ENCODE results near the gene ZNF518A. TPM values are rescaled to one million over a fixed set of nuclear protein-coding genes. Genes with fewer than 3 reads are reported as not detected.

Gene ZNF518A
- total RNA-seq, 1 experiment from 2014 or later = 11.4 TPM

GRCh38 chr10:96082748-96083147 is 47.3 kb upstream of the ZNF518A start:
- POLR2A ChIA-PET (ENCODE audit: unreplicated experiment) = no interaction called here

GRCh38 chr10:96089116-96089515 is 41.0 kb upstream of the ZNF518A start:
- no peaks in the 10 kb centered on the region for H3K4me1 ChIP-seq (replicated peaks; ENCODE audit: insufficient read depth)
- peak overlapping the region; percentile 87 for H3K27ac ChIP-seq
- intact Hi-C loops (cut with micrococcal nuclease; ENCODE audit: unreplicated experiment) = no loop called here
- H2AFZ ChIP-seq = peak overlapping the region; percentile 100
- ChIA-PET POLR2A (ENCODE audit: unreplicated experiment) (interaction anchor here (0.5 to 0.8 kb wide), 3 partner anchors 37 to 1728 kb away, joined by 6 to 16 read pairs (median 14); partner anchors contain the start of gene ZNF518A), CTCF (interaction anchor here (1.0 kb wide), 1 partner anchor 141 kb away, joined by 3 read pairs; no protein-coding TSS in a partner anchor)
- peak overlapping the region; percentile 89 for H3K4me2 ChIP-seq
- H3K27me3 ChIP-seq (ENCODE audit: insufficient read depth, low read depth) = 0 out of 2 replicates have a peak, but pooled peaks cover 11% of the 10 kb centered on the region
- H3F3A ChIP-seq (ENCODE audit: insufficient read depth, low read depth) = peaks cover 3% of the 10 kb centered on the region; the same call in 1 of the 2 replicates
- DNase-seq = no peak
- TF ChIP-seq EZH2 (IDR thresholded peaks at IDR 0.05; ENCODE audit: low read depth) = no peak
- TF ChIP-seq CTCF (conservative IDR thresholded peaks at IDR 0.05) = no peak
- BruUV-seq (replicated peaks) = no TSS peak
- no peaks in the 10 kb centered on the region for H3K36me3 ChIP-seq (ENCODE audit: low read depth)
- no peaks in the 10 kb centered on the region for H3K79me2 ChIP-seq (ENCODE audit: low read depth)
- no peaks in the 10 kb centered on the region for H4K20me1 ChIP-seq (ENCODE audit: insufficient read depth)
- H3K9me3 ChIP-seq (ENCODE audit: insufficient read depth, low read depth) = no peaks in the 10 kb centered on the region; the same call in 1 of the 2 replicates
- no peaks in the 10 kb centered on the region for H3K9me2 ChIP-seq (ENCODE audit: insufficient read depth)
- H3K4me3 ChIP-seq = peak overlapping the region; percentile 93; the same call in 1 of the 2 replicates

More at GRCh38 chr10:96082748-96083147, 47.3 kb upstream of the ZNF518A start:
- no peaks in the 10 kb centered on the region for H3K27me3 ChIP-seq (ENCODE audit: insufficient read depth, low read depth)
- no peaks in the 10 kb centered on the region for H3F3A ChIP-seq (ENCODE audit: insufficient read depth, low read depth)
- intact Hi-C loops (cut with micrococcal nuclease; ENCODE audit: unreplicated experiment) = no loop called here
- H3K4me2 ChIP-seq = no peak overlapping the region
- H2AFZ ChIP-seq = no peak overlapping the region
- no peaks in the 10 kb centered on the region for H3K9me3 ChIP-seq (ENCODE audit: insufficient read depth, low read depth)
- no peaks in the 10 kb centered on the region for H3K79me2 ChIP-seq (ENCODE audit: low read depth)
- TF ChIP-seq EZH2 (IDR thresholded peaks at IDR 0.05; ENCODE audit: low read depth) = no peak
- TF ChIP-seq CTCF (conservative IDR thresholded peaks at IDR 0.05) = no peak
- no TSS peak for BruUV-seq (replicated peaks)
- no peaks in the 10 kb centered on the region for H3K4me1 ChIP-seq (replicated peaks; ENCODE audit: insufficient read depth)
- H3K9me2 ChIP-seq (ENCODE audit: insufficient read depth) = no peaks in the 10 kb centered on the region
- H4K20me1 ChIP-seq (ENCODE audit: insufficient read depth) = no peaks in the 10 kb centered on the region
- H3K27ac ChIP-seq = no peak overlapping the region
- no peaks in the 10 kb centered on the region for H3K36me3 ChIP-seq (ENCODE audit: low read depth)
- H3K4me3 ChIP-seq = no peak overlapping the region
- DNase-seq = no peak
- CTCF ChIA-PET = interaction anchor here (0.6 kb wide), 1 partner anchor 949 kb away, joined by 3 read pairs; no protein-coding TSS in a partner anchor

GRCh38 chr10:96089670-96090462 is 40.2 kb upstream of the ZNF518A start:
- intact Hi-C loops (cut with micrococcal nuclease; ENCODE audit: unreplicated experiment) = loop anchor here (1.0 kb wide), 1 partner anchor 40 kb away; the partner anchor contains the start of gene ZNF518A
- H4K20me1 ChIP-seq (ENCODE audit: insufficient read depth) = no peaks in the 10 kb centered on the region
- H3K36me3 ChIP-seq (ENCODE audit: low read depth) = no peaks in the 10 kb centered on the region
- peak overlapping the region; percentile 89 for H3K4me2 ChIP-seq
- ChIA-PET CTCF (no interaction called here), POLR2A (ENCODE audit: unreplicated experiment) (interaction anchor here (0.6 to 0.8 kb wide), 4 partner anchors 40 to 1732 kb away, joined by 4 to 16 read pairs (median 6); partner anchors contain the start of gene ZNF518A)
- no peak for TF ChIP-seq EZH2 (IDR thresholded peaks at IDR 0.05; ENCODE audit: low read depth)
- TF ChIP-seq CTCF (conservative IDR thresholded peaks at IDR 0.05) = no peak
- DNase-seq = peak; percentile 74 to 78
- H3K79me2 ChIP-seq (ENCODE audit: low read depth) = no peaks in the 10 kb centered on the region
- H3K9me2 ChIP-seq (ENCODE audit: insufficient read depth) = no peaks in the 10 kb centered on the region
- H3K27me3 ChIP-seq (ENCODE audit: insufficient read depth, low read depth) = 0 out of 2 replicates have a peak, but pooled peaks cover 11% of the 10 kb centered on the region
- BruUV-seq (replicated peaks) = TSS peak; percentile 83
- no peaks in the 10 kb centered on the region; the same call in 1 of the 2 replicates for H3K9me3 ChIP-seq (ENCODE audit: insufficient read depth, low read depth)
- peak overlapping the region; percentile 100 for H2AFZ ChIP-seq
- H3F3A ChIP-seq (ENCODE audit: insufficient read depth, low read depth) = peaks cover 3% of the 10 kb centered on the region; the same call in 1 of the 2 replicates
- peak overlapping the region; percentile 87 for H3K27ac ChIP-seq
- no peaks in the 10 kb centered on the region for H3K4me1 ChIP-seq (replicated peaks; ENCODE audit: insufficient read depth)
- peak overlapping the region; percentile 93 for H3K4me3 ChIP-seq
